GM12878 (cell line): ENCODE results near the gene STAB2. TPM values are rescaled to one million over a fixed set of nuclear protein-coding genes. Genes with fewer than 3 reads are reported as not detected.

Experiments used
- ATAC-seq: fragments of 200-7000 bp; cut with Tn5 transposase; 3 replicates; pipeline ENCODE4 v1.9.1; 2020; ENCODE audit warnings: mild to moderate bottlenecking, moderate library complexity
- BruUV-seq: library from RNA; stranded (reverse); fragments of 400-500 nt; replicated peaks from 2 replicates; lab custom pipeline; 2021; lab: Mats Ljungman, UMichigan
- CTCF ChIA-PET: fragments of 300-600 bp; sonication (Branson Sonifier 250); formaldehyde crosslinking; extraction: SDS; loops from one replicate; lab custom pipeline; 2021; ENCODE audit warnings: inconsistent platforms; lab: Yijun Ruan, JAX
- POLR2A ChIA-PET: fragments of 350-600 bp; formaldehyde crosslinking; extraction: SDS; loops from one replicate; lab custom pipeline; 2021; ENCODE audit warnings: inconsistent platforms; lab: Charles Lee
- RAD21 ChIA-PET: fragments of 300-600 bp; sonication (Branson Sonifier 250); formaldehyde crosslinking; loops from one replicate; lab custom pipeline; 2023; ENCODE audit warnings: antibody characterized with exemption; ENCODE audit not compliant: unreplicated experiment; lab: Charles Lee
- SMC1A ChIA-PET: fragments of 300-600 bp; sonication (Branson Sonifier 250); formaldehyde crosslinking; loops from one replicate; lab custom pipeline; 2023; ENCODE audit not compliant: unreplicated experiment, uncharacterized antibody; lab: Charles Lee
- DNase-seq: peaks from one replicate; pipeline ENCODE4 v3.0.0-alpha.2; 2011; ENCODE audit warnings: low read depth, low spot score
- FAIRE-seq: peaks from 3 replicates; lab custom pipeline; 2011; peaks lifted over from hg19 to GRCh38; lab: Jason Lieb, UNC
- H2AFZ ChIP-seq: 2 replicates; pipeline ENCODE4 v1.6.0; 2011; ENCODE audit warnings: low read depth, low read length, control low read depth; ENCODE audit not compliant: control insufficient read depth
- H3K27ac ChIP-seq: 2 replicates; pipeline ENCODE4 v1.5.1; 2011; ENCODE audit warnings: control low read depth; ENCODE audit not compliant: control insufficient read depth, insufficient read depth
- H3K27me3 ChIP-seq, 2 experiments: replicated peaks in 1 of 2; 2 replicates each; pipeline versions ENCODE4 v1.6.0 to v1.6.1; 2011; ENCODE audit warnings: low read length in 1 of 2; ENCODE audit not compliant: control insufficient read depth in 2 of 2, insufficient read depth in 2 of 2
- H3K36me3 ChIP-seq, 2 experiments: 2 replicates each; pipeline ENCODE4 v1.5.1; 2011; ENCODE audit warnings: low read length in 1 of 2; ENCODE audit not compliant: control insufficient read depth in 2 of 2, insufficient read depth in 2 of 2
- H3K4me1 ChIP-seq: 2 replicates; pipeline ENCODE4 v1.6.1; 2011; ENCODE audit warnings: mild to moderate bottlenecking, low read length, moderate library complexity, mixed read lengths; ENCODE audit not compliant: control insufficient read depth, insufficient read depth
- H3K4me2 ChIP-seq: 2 replicates; pipeline ENCODE4 v1.6.0; 2011; ENCODE audit warnings: control low read depth; ENCODE audit not compliant: control insufficient read depth, insufficient read depth
- H3K4me3 ChIP-seq: fragments of 200-600 bp; sonication (generic); 2 replicates; pipeline ENCODE4 v1.5.1; 2016
- H3K79me2 ChIP-seq: 2 replicates; pipeline ENCODE4 v1.6.0; 2011; ENCODE audit warnings: low read length; ENCODE audit not compliant: control insufficient read depth, insufficient read depth
- H3K9ac ChIP-seq: 2 replicates; pipeline ENCODE4 v1.8.0; 2011; ENCODE audit warnings: low read length, control low read depth, mixed read lengths; ENCODE audit not compliant: control insufficient read depth, insufficient read depth
- H3K9me3 ChIP-seq: replicated peaks from 3 replicates; pipeline ENCODE4 v1.5.1; 2011; ENCODE audit warnings: mild to moderate bottlenecking, low read length; ENCODE audit not compliant: control insufficient read depth, insufficient read depth
- H4K20me1 ChIP-seq: 2 replicates; pipeline ENCODE4 v1.6.0; 2011; ENCODE audit not compliant: control insufficient read depth, insufficient read depth
- BACH1 ChIP-seq: fragments of 450-650 bp; IDR thresholded peaks from 2 replicates; pipeline ENCODE4 v1.6.1; 2017; ENCODE audit warnings: mild to moderate bottlenecking, borderline replicate concordance
- CBX5 ChIP-seq: sonication (generic); IDR thresholded peaks from 2 replicates; pipeline ENCODE4 v1.6.1; 2016; ENCODE audit warnings: low read depth, moderate library complexity, mild to moderate bottlenecking, inconsistent platforms
- CEBPZ ChIP-seq: fragments of 150-350 bp; IDR thresholded peaks from 2 replicates; pipeline ENCODE4 v1.6.1; 2016; ENCODE audit warnings: low read depth, low read length
- DPF2 ChIP-seq: fragments of 450-650 bp; IDR thresholded peaks from 2 replicates; pipeline ENCODE4 v1.6.1; 2017; ENCODE audit warnings: mild to moderate bottlenecking
- E2F8 ChIP-seq: fragments of 450-650 bp; IDR thresholded peaks from 2 replicates; pipeline ENCODE4 v1.6.1; 2018; ENCODE audit warnings: mild to moderate bottlenecking, low read depth, moderate library complexity; ENCODE audit not compliant: partially characterized antibody
- EZH2 ChIP-seq: IDR thresholded peaks from 2 replicates; pipeline ENCODE4 v1.6.1; 2012; ENCODE audit warnings: low read depth, mild to moderate bottlenecking, control low read depth, inconsistent platforms, low read length, borderline replicate concordance; ENCODE audit not compliant: control insufficient read depth
- GABPA ChIP-seq: IDR thresholded peaks from 2 replicates; pipeline ENCODE4 v1.6.1; 2014; ENCODE audit warnings: antibody characterized with exemption, low read depth, mild to moderate bottlenecking, inconsistent platforms
- IKZF1 ChIP-seq: fragments of 450-650 bp; conservative IDR thresholded peaks from 2 replicates; pipeline ENCODE4 v1.6.1; 2017; ENCODE audit warnings: antibody characterized with exemption, mild to moderate bottlenecking
- JUND ChIP-seq: IDR thresholded peaks from 2 replicates; pipeline ENCODE4 v1.6.1; 2012; ENCODE audit warnings: low read depth, mild to moderate bottlenecking, low read length, improper control_type of control experiment, moderate library complexity
- KLF5 ChIP-seq: fragments of 450-650 bp; IDR thresholded peaks from 2 replicates; pipeline ENCODE4 v1.6.1; 2014; ENCODE audit warnings: mild to moderate bottlenecking; ENCODE audit not compliant: partially characterized antibody
- MAX ChIP-seq: IDR thresholded peaks from 2 replicates; pipeline ENCODE4 v1.6.1; 2012; ENCODE audit warnings: low read depth, low read length, improper control_type of control experiment
- NRF1 ChIP-seq: conservative IDR thresholded peaks from 2 replicates; pipeline ENCODE4 v1.6.1; 2011; ENCODE audit warnings: mild to moderate bottlenecking, low read depth, low read length, improper control_type of control experiment
- POU2F2 ChIP-seq: IDR thresholded peaks from 3 replicates; pipeline ENCODE4 v1.6.1; 2011; ENCODE audit warnings: low read depth, mild to moderate bottlenecking, low read length, borderline replicate concordance
- RBBP5 ChIP-seq: fragments of 200-600 bp; sonication (generic); conservative IDR thresholded peaks from 2 replicates; pipeline ENCODE4 v1.6.1; 2016
- ZBTB40 ChIP-seq: fragments of 450-650 bp; IDR thresholded peaks from 2 replicates; pipeline ENCODE4 v1.6.1; 2016; ENCODE audit warnings: mild to moderate bottlenecking, moderate library complexity, borderline replicate concordance
- WGBS: methylation state at CpG from one replicate; pipeline ENCODE4 v1.1.6; 2016; ENCODE audit warnings: low lambda C conversion rate; ENCODE audit not compliant: insufficient replicate concordance, insufficient coverage; ENCODE audit errors: missing lambda C conversion rate; 5-methylcytosine and 5-hydroxymethylcytosine counted together
- in situ Hi-C: fragments of 300-500 bp; cut with MboI; formaldehyde crosslinking; loops from 9 replicates; pipeline ENCODE4 v1.14.3; 2018; ENCODE audit warnings: mixed read lengths
- intact Hi-C: fragments of 100-400 bp; cut with micrococcal nuclease; formaldehyde crosslinking; loops from one replicate; pipeline ENCODE4 v1.14.2; 2022; ENCODE audit not compliant: unreplicated experiment
- polyA plus RNA-seq, 11 experiments: library from polyadenylated mRNA; depleted of rRNA in 4 of 11; unstranded in 6 of 11; stranded (reverse) in 5 of 11; fragments of >200 nt; fragmentation: Nextera tagmentation in 4 of 11; fragmentation: Illumina TruSeq in 1 of 11; extraction: Ambion mirVana in 4 of 11; extraction: Trizol in 1 of 11; gene quantifications; 1 replicate in 1 of 11; 2 replicates in 10 of 11; pipeline versions ENCODE4 v1.2.1 to v1.2.3, GENCODE V29; 2011 to 2016; ENCODE audit warnings: inconsistent platforms in 2 of 11, missing spikeins in 2 of 11, low read depth in 1 of 11
- total RNA-seq, 4 experiments: library from RNA; depleted of rRNA in 3 of 4; stranded (reverse); fragments of >200 nt in 3 of 4; fragmentation: Illumina TruSeq in 1 of 4; extraction: Trizol in 1 of 4; gene quantifications; 2 replicates each; pipeline versions ENCODE4 v1.2.1 to v1.2.3, GENCODE V29; 2013 to 2021

The STAB2 gene
- total and polyA plus RNA-seq, 10 of the 15 experiments (the other 5 are each of a cell fraction or from before 2014, with no cell fraction given), result 0.37 TPM; not detected in 9

DNA sequence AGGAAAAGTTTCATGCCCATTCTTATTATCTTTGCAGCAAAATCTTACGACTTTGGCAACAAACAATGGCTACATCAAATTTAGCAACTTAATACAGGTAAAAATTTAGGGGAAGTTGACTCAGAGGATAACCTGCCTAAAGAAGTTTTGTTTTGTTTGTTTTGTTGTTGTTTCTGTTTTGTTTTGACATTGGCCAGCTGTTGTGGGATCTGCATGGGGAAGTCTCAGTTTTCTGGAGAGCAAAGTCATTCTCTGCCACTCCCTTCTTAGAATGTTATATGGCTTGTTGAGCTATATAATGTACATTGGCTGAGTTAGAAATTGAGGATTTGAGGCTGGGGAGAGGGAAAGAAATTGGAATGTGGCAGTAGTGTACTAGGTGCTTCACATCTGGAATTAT lies 144.5 kb downstream of the STAB2 start:
- ChIA-PET POLR2A (no interaction called here), SMC1A (no interaction called here)
- no peak for FAIRE-seq
- no peak for TF ChIP-seq BACH1
- no peak for TF ChIP-seq DPF2
- no peak for TF ChIP-seq MAX
- no peak for TF ChIP-seq POU2F2
- TF ChIP-seq CEBPZ, result no peak
- no peak for TF ChIP-seq KLF5
- TF ChIP-seq ZBTB40, result no peak
- TF ChIP-seq EZH2, result no peak
- no peak for TF ChIP-seq RBBP5
- no peak for TF ChIP-seq NRF1
- TF ChIP-seq GABPA, result no peak
- no peak for TF ChIP-seq JUND
- no peak for TF ChIP-seq E2F8
- no peak for TF ChIP-seq CBX5
- no peak for TF ChIP-seq IKZF1

More for the DNA sequence above, 144.5 kb downstream of the STAB2 start:
- no peaks in the 10 kb centered on the region for H3K27me3 ChIP-seq
- H3K9me3 ChIP-seq, result peaks cover 3% of the 10 kb centered on the region; the same call in 2 of the 3 replicates
- WGBS, result 30% methylated on average over 1 of the region's 1 CpG
- BruUV-seq, result no TSS peak
- H3K79me2 ChIP-seq, result no peaks in the 10 kb centered on the region
- no peaks in the 10 kb centered on the region for H3K36me3 ChIP-seq
- ChIA-PET CTCF (no interaction called here), RAD21 (no interaction called here)
- no peak overlapping the region for H2AFZ ChIP-seq
- no peak overlapping the region for H3K4me2 ChIP-seq
- H3K4me3 ChIP-seq, result no peak overlapping the region
- ATAC-seq (no peak), DNase-seq (no peak)
- no peak overlapping the region for H3K9ac ChIP-seq
- intact Hi-C loops, result no loop called here
- H3K27ac ChIP-seq, result no peak overlapping the region
- H4K20me1 ChIP-seq, result no peaks in the 10 kb centered on the region
- no peaks in the 10 kb centered on the region for H3K4me1 ChIP-seq
- in situ Hi-C loops, result no loop called here
